Lower lobe of right lung (tissue), 2 donors: ENCODE measurements around the gene PPP1R13L. TPM values are rescaled to one million over a fixed set of nuclear protein-coding genes. Genes with fewer than 3 reads are reported as not detected.

Source experiments
- ATAC-seq, 2 donors: fragments of 200-7000 bp; cut with Tn5 transposase; one replicate each; pipeline ENCODE4 v1.9.1; 2020 to 2022; ENCODE audit warnings: mild to moderate bottlenecking in 2 of 2, moderate library complexity in 2 of 2
- DNase-seq: peaks from one replicate; pipeline ENCODE4 v3.0.0-alpha.2; 2020
- H3K27ac ChIP-seq: fragments of 200-600 bp; one replicate; pipeline ENCODE4 v1.8.0; 2022
- H3K27me3 ChIP-seq: fragments of 200-600 bp; one replicate; pipeline ENCODE4 v1.8.0; 2022; ENCODE audit warnings: low read depth
- H3K36me3 ChIP-seq: fragments of 200-600 bp; one replicate; pipeline ENCODE4 v1.8.0; 2022; ENCODE audit warnings: mild to moderate bottlenecking
- H3K4me1 ChIP-seq: fragments of 200-600 bp; one replicate; pipeline ENCODE4 v1.8.0; 2022
- H3K4me3 ChIP-seq: fragments of 200-600 bp; one replicate; pipeline ENCODE4 v1.8.0; 2022; ENCODE audit warnings: mild to moderate bottlenecking
- H3K9me3 ChIP-seq: fragments of 200-600 bp; one replicate; pipeline ENCODE4 v1.8.0; 2022
- CTCF ChIP-seq: fragments of 200-600 bp; IDR thresholded peaks from one replicate; pipeline ENCODE4 v1.8.0; 2022; ENCODE audit warnings: antibody characterized with exemption, mild to moderate bottlenecking
- intact Hi-C: fragments of 100-400 bp; cut with DNase I; formaldehyde crosslinking; loops from one replicate; pipeline ENCODE4 v1.11.0; 2022
- total RNA-seq: library from RNA; stranded (reverse); fragmentation: NEBNext Ultra II Directional; extraction: Animal tissue kit (Norgen Biotek cat#: 25700); gene quantifications from one replicate; pipeline ENCODE4 v1.2.1, GENCODE V29; 2021
- donor health status: DM: no; HTN: yes; CAD: no; lungs with severe emphysema.

The PPP1R13L gene
- total RNA-seq, 1 donor from 2014 or later = 43.8 TPM

- ATAC-seq (no peak), DNase-seq (no peak)
- intact Hi-C loops = no loop called here
- Histone ChIP-seq H3K4me1 (no peaks in the 10 kb centered on the region), H3K27me3 (no peaks in the 10 kb centered on the region), H3K9me3 (no peaks in the 10 kb centered on the region), H3K27ac (no peak overlapping the region), H3K4me3 (no peak overlapping the region), H3K36me3 (peaks cover 9% of the 10 kb centered on the region)
- TF ChIP-seq CTCF = no peak
Observed at GRCh38 chr19:45362291-45362690, 42.6 kb downstream of the PPP1R13L start.

- Histone ChIP-seq H3K4me1 (no peaks in the 10 kb centered on the region), H3K27ac (no peak overlapping the region), H3K27me3 (no peaks in the 10 kb centered on the region), H3K36me3 (peaks cover 14% of the 10 kb centered on the region), H3K9me3 (no peaks in the 10 kb centered on the region), H3K4me3 (no peak overlapping the region)
- TF ChIP-seq CTCF = no peak
- ATAC-seq (no peak), DNase-seq (no peak)
- intact Hi-C loops = no loop called here
Observed at GRCh38 chr19:45361608-45362007, 43.3 kb downstream of the PPP1R13L start.

GRCh38 chr19:45358213-45358792 is 46.6 kb downstream of the PPP1R13L start:
- H3K27ac ChIP-seq = no peak overlapping the region
- no peaks in the 10 kb centered on the region for H3K27me3 ChIP-seq
- no peaks in the 10 kb centered on the region for H3K4me1 ChIP-seq
- DNase-seq = no peak
- no peak overlapping the region for H3K4me3 ChIP-seq
- TF ChIP-seq CTCF = no peak
- ATAC-seq = no peak
- peaks cover 38% of the 10 kb centered on the region for H3K36me3 ChIP-seq
- no peaks in the 10 kb centered on the region for H3K9me3 ChIP-seq
- intact Hi-C loops = no loop called here

- Histone ChIP-seq H3K9me3 (no peaks in the 10 kb centered on the region), H3K36me3 (peaks cover 47% of the 10 kb centered on the region), H3K4me3 (no peak overlapping the region), H3K27me3 (no peaks in the 10 kb centered on the region), H3K27ac (no peak overlapping the region), H3K4me1 (no peaks in the 10 kb centered on the region)
- no peak for TF ChIP-seq CTCF
- DNase-seq (no peak), ATAC-seq (no peak)
- intact Hi-C loops = no loop called here
Observed at GRCh38 chr19:45357445-45357783, 47.5 kb downstream of the PPP1R13L start.

- no peak for TF ChIP-seq CTCF
- Histone ChIP-seq H3K4me3 (no peak overlapping the region), H3K27ac (no peak overlapping the region), H3K4me1 (no peaks in the 10 kb centered on the region), H3K27me3 (no peaks in the 10 kb centered on the region), H3K9me3 (no peaks in the 10 kb centered on the region), H3K36me3 (peaks cover 52% of the 10 kb centered on the region)
- no peak for ATAC-seq
- no peak for DNase-seq
- intact Hi-C loops = no loop called here
Observed at GRCh38 chr19:45356760-45357444, 48.0 kb downstream of the PPP1R13L start.
